Stimulated activated memory B cell treated with anti-CD40 and anti-IgM and Interleukin-4, amounts not matched to agents 10 μg/mL and 1 μg/mL and 100 μg/mL, for 72 hours (primary cell): Measurements from ENCODE around the gene SPOUT1.
"Not testable (repeated sequence)": the region's sequence is repeated elsewhere in the genome, so short reads cannot be mapped to it uniquely, and the experiment has no call there.

Experiments used
- ATAC-seq: fragments of 150-1000 bp; cut with Tn5 transposase; 2 replicates; pipeline ENCODE4 v1.10.0; 2021
- H3K27ac Mint-ChIP-seq: one replicate; pipeline ENCODE4 v1.8.0; 2022; ENCODE audit warnings: mild to moderate bottlenecking, mixed read lengths
- H3K27me3 Mint-ChIP-seq: one replicate; pipeline ENCODE4 v1.8.0; 2022; ENCODE audit warnings: mixed read lengths
- H3K36me3 Mint-ChIP-seq: one replicate; pipeline ENCODE4 v1.8.0; 2022; ENCODE audit warnings: mixed read lengths
- H3K4me1 Mint-ChIP-seq: one replicate; pipeline ENCODE4 v1.8.0; 2022; ENCODE audit warnings: mixed read lengths
- H3K4me3 Mint-ChIP-seq: one replicate; pipeline ENCODE4 v1.8.0; 2022; ENCODE audit warnings: mild to moderate bottlenecking, moderate library complexity, mixed read lengths
- H3K9me3 Mint-ChIP-seq: one replicate; pipeline ENCODE4 v1.8.0; 2022; ENCODE audit warnings: mixed read lengths

Gene SPOUT1

GRCh38 chr9:128846680-128847030, 17.1 kb upstream of the SPOUT1 start:
- H3K27me3 Mint-ChIP-seq = no peaks in the 10 kb centered on the region

GRCh38 chr9:128845186-128845931, 15.8 kb upstream of the SPOUT1 start:
- no peak for ATAC-seq
- H3K9me3 Mint-ChIP-seq = peaks cover under 1% of the 10 kb centered on the region
- no peaks in the 10 kb centered on the region for H3K27me3 Mint-ChIP-seq
- no peak overlapping the region for H3K4me3 Mint-ChIP-seq
- H3K27ac Mint-ChIP-seq = no peak overlapping the region
- H3K4me1 Mint-ChIP-seq = peaks cover 7% of the 10 kb centered on the region
- peaks cover 22% of the 10 kb centered on the region for H3K36me3 Mint-ChIP-seq

More at GRCh38 chr9:128846680-128847030, 17.1 kb upstream of the SPOUT1 start:
- no peak overlapping the region for H3K4me3 Mint-ChIP-seq
- no peak for ATAC-seq
- H3K27ac Mint-ChIP-seq = no peak overlapping the region
- H3K9me3 Mint-ChIP-seq = peaks cover 12% of the 10 kb centered on the region
- peaks cover 7% of the 10 kb centered on the region for H3K4me1 Mint-ChIP-seq
- peaks cover 35% of the 10 kb centered on the region for H3K36me3 Mint-ChIP-seq

GRCh38 chr9:128843171-128843570, 13.6 kb upstream of the SPOUT1 start:
- H3K27me3 Mint-ChIP-seq, H3K9me3 Mint-ChIP-seq: not testable (repeated sequence)
- H3K36me3 Mint-ChIP-seq = peaks cover 23% of the 10 kb centered on the region

GRCh38 chr9:128841694-128842492, 12.3 kb upstream of the SPOUT1 start:
- Mint-ChIP-seq H3K9me3 (no peaks in the 10 kb centered on the region), H3K27ac (peak overlapping the region; percentile 16), H3K4me1 (peaks cover 7% of the 10 kb centered on the region), H3K27me3 (no peaks in the 10 kb centered on the region), H3K36me3 (peaks cover 19% of the 10 kb centered on the region), H3K4me3 (no peak overlapping the region)
- ATAC-seq = no peak

More at GRCh38 chr9:128843171-128843570, 13.6 kb upstream of the SPOUT1 start:
- H3K4me1 Mint-ChIP-seq, H3K4me3 Mint-ChIP-seq, H3K27ac Mint-ChIP-seq, ATAC-seq: not testable (repeated sequence)

- H3K9me3 Mint-ChIP-seq = no peaks in the 10 kb centered on the region
- no peak overlapping the region for H3K27ac Mint-ChIP-seq
- peaks cover 7% of the 10 kb centered on the region for H3K4me1 Mint-ChIP-seq
- H3K36me3 Mint-ChIP-seq = peaks cover 28% of the 10 kb centered on the region
- ATAC-seq = no peak
- no peaks in the 10 kb centered on the region for H3K27me3 Mint-ChIP-seq
- no peak overlapping the region for H3K4me3 Mint-ChIP-seq
Measured at GRCh38 chr9:128840524-128840923, 10.9 kb upstream of the SPOUT1 start.

GRCh38 chr9:128838338-128838737, 8.7 kb upstream of the SPOUT1 start:
- Mint-ChIP-seq H3K27ac (no peak overlapping the region), H3K9me3 (no peaks in the 10 kb centered on the region), H3K36me3 (peaks cover 44% of the 10 kb centered on the region), H3K4me1 (peaks cover 7% of the 10 kb centered on the region), H3K27me3 (no peaks in the 10 kb centered on the region), H3K4me3 (no peak overlapping the region)
- ATAC-seq = no peak

GRCh38 chr9:128836509-128837145, 7.0 kb upstream of the SPOUT1 start:
- no peak overlapping the region for H3K27ac Mint-ChIP-seq
- H3K4me3 Mint-ChIP-seq = no peak overlapping the region
- no peaks in the 10 kb centered on the region for H3K27me3 Mint-ChIP-seq
- no peaks in the 10 kb centered on the region for H3K9me3 Mint-ChIP-seq
- peaks cover 43% of the 10 kb centered on the region for H3K36me3 Mint-ChIP-seq
- no peaks in the 10 kb centered on the region for H3K4me1 Mint-ChIP-seq
- ATAC-seq = no peak

GRCh38 chr9:128835246-128836210, 5.9 kb upstream of the SPOUT1 start:
- no peaks in the 10 kb centered on the region for H3K4me1 Mint-ChIP-seq
- ATAC-seq = no peak

GRCh38 chr9:128833696-128834095, 4.1 kb upstream of the SPOUT1 start:
- no peak overlapping the region for H3K27ac Mint-ChIP-seq
- peaks cover 11% of the 10 kb centered on the region for H3K4me1 Mint-ChIP-seq
- H3K4me3 Mint-ChIP-seq = no peak overlapping the region
- H3K27me3 Mint-ChIP-seq = no peaks in the 10 kb centered on the region
- no peaks in the 10 kb centered on the region for H3K9me3 Mint-ChIP-seq
- peaks cover 48% of the 10 kb centered on the region for H3K36me3 Mint-ChIP-seq
- no peak for ATAC-seq

More at GRCh38 chr9:128835246-128836210, 5.9 kb upstream of the SPOUT1 start:
- peaks cover 43% of the 10 kb centered on the region for H3K36me3 Mint-ChIP-seq
- H3K27me3 Mint-ChIP-seq = no peaks in the 10 kb centered on the region
- H3K9me3 Mint-ChIP-seq = no peaks in the 10 kb centered on the region
- H3K27ac Mint-ChIP-seq = no peak overlapping the region
- H3K4me3 Mint-ChIP-seq = no peak overlapping the region

GRCh38 chr9:128828719-128829452, 708 bp downstream of the SPOUT1 start:
- peak overlapping the region; percentile 77 for H3K4me3 Mint-ChIP-seq
- peak; percentile 1 for ATAC-seq
- H3K36me3 Mint-ChIP-seq = peaks cover 50% of the 10 kb centered on the region
- no peaks in the 10 kb centered on the region for H3K9me3 Mint-ChIP-seq
- peaks cover 22% of the 10 kb centered on the region for H3K4me1 Mint-ChIP-seq
- no peaks in the 10 kb centered on the region for H3K27me3 Mint-ChIP-seq
- peak overlapping the region; percentile 90 for H3K27ac Mint-ChIP-seq

GRCh38 chr9:128828267-128828666, 1.3 kb downstream of the SPOUT1 start:
- peaks cover 51% of the 10 kb centered on the region for H3K36me3 Mint-ChIP-seq
- H3K27me3 Mint-ChIP-seq = no peaks in the 10 kb centered on the region
- ATAC-seq = no peak
- no peaks in the 10 kb centered on the region for H3K9me3 Mint-ChIP-seq
- H3K4me1 Mint-ChIP-seq = peaks cover 24% of the 10 kb centered on the region
- peak overlapping the region; percentile 77 for H3K4me3 Mint-ChIP-seq
- H3K27ac Mint-ChIP-seq = peak overlapping the region; percentile 90

- Mint-ChIP-seq H3K4me1 (peaks cover 39% of the 10 kb centered on the region), H3K27me3 (no peaks in the 10 kb centered on the region), H3K27ac (no peak overlapping the region), H3K9me3 (no peaks in the 10 kb centered on the region), H3K36me3 (peaks cover 66% of the 10 kb centered on the region), H3K4me3 (no peak overlapping the region)
- no peak for ATAC-seq
Measured at GRCh38 chr9:128825923-128826700, 3.5 kb downstream of the SPOUT1 start.

- Mint-ChIP-seq H3K9me3 (no peaks in the 10 kb centered on the region), H3K27me3 (no peaks in the 10 kb centered on the region), H3K4me1 (peaks cover 47% of the 10 kb centered on the region), H3K27ac (peak overlapping the region; percentile 30), H3K36me3 (peaks cover 70% of the 10 kb centered on the region), H3K4me3 (no peak overlapping the region)
- ATAC-seq = no peak
Measured at GRCh38 chr9:128824911-128825310, 4.7 kb downstream of the SPOUT1 start.
